WTC11 (cell line): ENCODE data around the gene NPLOC4. TPM values are rescaled to one million over a fixed set of nuclear protein-coding genes. Genes with fewer than 3 reads are reported as not detected.

Experiments used
- ATAC-seq: fragments of 200-7000 bp; cut with Tn5 transposase; 2 replicates; pipeline ENCODE4 v1.10.0; 2021; ENCODE audit warnings: mild to moderate bottlenecking, moderate library complexity
- CTCF ChIA-PET: fragments of 300-600 bp; sonication (Branson Sonifier 250); formaldehyde crosslinking; loops from one replicate; lab custom pipeline; 2021; ENCODE audit warnings: antibody characterized with exemption; lab: Charles Lee
- POLR2A ChIA-PET: fragments of 350-600 bp; sonication (Branson Sonifier 250); formaldehyde crosslinking; loops from one replicate; lab custom pipeline; 2021; ENCODE audit warnings: antibody characterized with exemption; lab: Charles Lee
- DNase-seq: peaks from one replicate; pipeline ENCODE4 v3.0.0; 2021; ENCODE audit warnings: low spot score
- H3K27ac Mint-ChIP-seq: 2 replicates; pipeline ENCODE4 v1.8.0; 2021; ENCODE audit warnings: mixed read lengths
- H3K27me3 Mint-ChIP-seq: 2 replicates; pipeline ENCODE4 v1.8.0; 2021; ENCODE audit warnings: low read depth, mild to moderate bottlenecking, moderate library complexity, mixed read lengths
- H3K36me3 Mint-ChIP-seq: 2 replicates; pipeline ENCODE4 v1.8.0; 2021; ENCODE audit warnings: mixed read lengths
- H3K4me1 Mint-ChIP-seq: 2 replicates; pipeline ENCODE4 v1.8.0; 2022; ENCODE audit warnings: mixed read lengths
- H3K4me3 Mint-ChIP-seq: 2 replicates; pipeline ENCODE4 v1.8.0; 2021; ENCODE audit warnings: mild to moderate bottlenecking, moderate library complexity, mixed read lengths
- H3K9me3 Mint-ChIP-seq: 2 replicates; pipeline ENCODE4 v1.8.0; 2021; ENCODE audit warnings: mixed read lengths
- CREM ChIP-seq: sonication (generic); formaldehyde crosslinking; IDR thresholded peaks from 2 replicates; pipeline ENCODE4 v1.8.1; 2022; ENCODE audit warnings: mild to moderate bottlenecking, missing genetic modification reagents, moderate library complexity
- E2F1 ChIP-seq: sonication (generic); formaldehyde crosslinking; IDR thresholded peaks from 2 replicates; pipeline ENCODE4 v1.8.0; 2022; ENCODE audit warnings: mild to moderate bottlenecking, missing genetic modification reagents
- ESRRA ChIP-seq: sonication (generic); formaldehyde crosslinking; IDR thresholded peaks from 2 replicates; pipeline ENCODE4 v1.8.1; 2022; ENCODE audit warnings: mild to moderate bottlenecking, missing genetic modification reagents, borderline replicate concordance
- ETV6 ChIP-seq: sonication (generic); formaldehyde crosslinking; IDR thresholded peaks from 2 replicates; pipeline ENCODE4 v1.8.1; 2022; ENCODE audit warnings: mild to moderate bottlenecking, missing genetic modification reagents
- FOXP1 ChIP-seq: sonication (generic); formaldehyde crosslinking; IDR thresholded peaks from 2 replicates; pipeline ENCODE4 v1.8.0; 2022; ENCODE audit warnings: missing genetic modification reagents, mild to moderate bottlenecking, moderate library complexity, borderline replicate concordance
- MAX ChIP-seq: sonication (generic); formaldehyde crosslinking; IDR thresholded peaks from 2 replicates; pipeline ENCODE4 v1.8.0; 2022; ENCODE audit warnings: mild to moderate bottlenecking, missing genetic modification reagents
- PREB ChIP-seq: sonication (generic); formaldehyde crosslinking; IDR thresholded peaks from 2 replicates; pipeline ENCODE4 v1.8.1; 2022; ENCODE audit warnings: mild to moderate bottlenecking, missing genetic modification reagents, moderate library complexity, borderline replicate concordance
- RORB ChIP-seq: fragments of 250-450 bp; sonication (Bioruptor Pico); IDR thresholded peaks from 2 replicates; pipeline ENCODE4 v1.9.0; 2021; ENCODE audit warnings: mild to moderate bottlenecking
- TP53 ChIP-seq: sonication (generic); formaldehyde crosslinking; IDR thresholded peaks from 2 replicates; pipeline ENCODE4 v1.8.1; 2023; ENCODE audit warnings: mild to moderate bottlenecking, missing genetic modification reagents
- ZNF121 ChIP-seq: sonication (generic); formaldehyde crosslinking; IDR thresholded peaks from 2 replicates; pipeline ENCODE4 v1.8.0; 2023; ENCODE audit warnings: missing genetic modification reagents
- total RNA-seq: library from RNA; stranded (reverse); gene quantifications from 3 replicates; pipeline ENCODE4 v1.2.3, GENCODE V29; 2021
- TF ChIP-seq, protein P1 (sequence below): sonication (generic); formaldehyde crosslinking; IDR thresholded peaks from 2 replicates; pipeline ENCODE4 v1.8.1; 2023; ENCODE audit warnings: mild to moderate bottlenecking, moderate library complexity, missing genetic modification reagents
- TF ChIP-seq, protein P2 (sequence below): sonication (generic); formaldehyde crosslinking; IDR thresholded peaks from 2 replicates; pipeline ENCODE4 v1.8.1; 2022; ENCODE audit warnings: mild to moderate bottlenecking, moderate library complexity, missing genetic modification reagents
- TF ChIP-seq, protein P3 (sequence below): sonication (generic); formaldehyde crosslinking; IDR thresholded peaks from 2 replicates; pipeline ENCODE4 v1.8.0; 2022; ENCODE audit warnings: missing genetic modification reagents

NPLOC4 gene
- total RNA-seq, 1 experiment from 2014 or later = 83.5 TPM

DNA sequence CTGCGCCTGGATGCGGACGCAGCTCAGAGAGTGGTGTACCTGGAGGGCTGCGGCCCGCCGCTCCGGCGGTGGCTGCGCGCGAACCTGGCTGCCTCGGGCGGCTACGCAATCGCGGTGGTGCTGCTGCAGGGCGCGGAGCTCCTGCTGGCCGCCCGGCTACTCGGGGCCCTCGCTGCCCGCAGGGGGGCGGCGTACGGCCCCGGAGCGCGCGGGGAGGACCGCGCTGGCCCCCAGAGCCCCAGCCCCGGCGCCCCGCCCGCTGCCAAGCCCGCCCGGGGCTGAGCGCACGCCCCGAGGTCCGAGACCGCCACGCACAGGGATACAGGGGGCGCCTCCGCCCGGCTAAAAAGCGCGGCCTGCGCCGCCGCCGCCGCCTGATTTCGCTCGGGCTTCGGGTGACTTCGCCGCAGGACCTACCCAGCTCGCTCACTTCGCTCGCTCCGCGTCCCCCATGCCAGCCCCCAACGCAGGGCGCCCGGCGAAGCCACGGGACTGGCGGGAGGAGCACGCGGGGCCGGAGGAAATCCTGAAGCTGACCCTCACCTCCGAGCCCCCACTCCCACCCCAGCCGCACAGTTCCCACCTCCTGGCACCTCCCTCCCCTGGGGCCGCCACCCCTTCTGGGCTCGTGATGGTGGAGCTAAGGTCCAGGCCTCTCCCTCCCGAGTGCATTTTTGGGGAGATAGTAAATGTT, 11.2 kb upstream of the NPLOC4 start:
- peak; percentile 61 for DNase-seq
- CTCF ChIA-PET = interaction anchor here (1.4 to 2.0 kb wide), 2 partner anchors 20 to 63 kb away, joined by 3 to 5 read pairs; no protein-coding TSS in a partner anchor
- H3K9me3 Mint-ChIP-seq = no peaks in the 10 kb centered on the region
- H3K4me1 Mint-ChIP-seq = peaks cover 18% of the 10 kb centered on the region
- TF ChIP-seq, protein P1, sequence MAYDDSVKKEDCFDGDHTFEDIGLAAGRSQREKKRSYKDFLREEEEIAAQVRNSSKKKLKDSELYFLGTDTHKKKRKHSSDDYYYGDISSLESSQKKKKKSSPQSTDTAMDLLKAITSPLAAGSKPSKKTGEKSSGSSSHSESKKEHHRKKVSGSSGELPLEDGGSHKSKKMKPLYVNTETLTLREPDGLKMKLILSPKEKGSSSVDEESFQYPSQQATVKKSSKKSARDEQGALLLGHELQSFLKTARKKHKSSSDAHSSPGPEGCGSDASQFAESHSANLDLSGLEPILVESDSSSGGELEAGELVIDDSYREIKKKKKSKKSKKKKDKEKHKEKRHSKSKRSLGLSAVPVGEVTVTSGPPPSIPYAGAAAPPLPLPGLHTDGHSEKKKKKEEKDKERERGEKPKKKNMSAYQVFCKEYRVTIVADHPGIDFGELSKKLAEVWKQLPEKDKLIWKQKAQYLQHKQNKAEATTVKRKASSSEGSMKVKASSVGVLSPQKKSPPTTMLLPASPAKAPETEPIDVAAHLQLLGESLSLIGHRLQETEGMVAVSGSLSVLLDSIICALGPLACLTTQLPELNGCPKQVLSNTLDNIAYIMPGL (CRISPR knock-in tag) = peak; percentile 16; the same call in 1 of the 2 replicates
- TF ChIP-seq TP53 = peak; percentile 61
- TF ChIP-seq E2F1 (CRISPR knock-in tag) = 0 out of 2 replicates have a peak, but pooled peaks have one; percentile 24
- TF ChIP-seq PREB (CRISPR knock-in tag) = no peak
- TF ChIP-seq ESRRA = 0 out of 2 replicates have a peak, but pooled peaks have one; percentile 4
- TF ChIP-seq, protein P2, sequence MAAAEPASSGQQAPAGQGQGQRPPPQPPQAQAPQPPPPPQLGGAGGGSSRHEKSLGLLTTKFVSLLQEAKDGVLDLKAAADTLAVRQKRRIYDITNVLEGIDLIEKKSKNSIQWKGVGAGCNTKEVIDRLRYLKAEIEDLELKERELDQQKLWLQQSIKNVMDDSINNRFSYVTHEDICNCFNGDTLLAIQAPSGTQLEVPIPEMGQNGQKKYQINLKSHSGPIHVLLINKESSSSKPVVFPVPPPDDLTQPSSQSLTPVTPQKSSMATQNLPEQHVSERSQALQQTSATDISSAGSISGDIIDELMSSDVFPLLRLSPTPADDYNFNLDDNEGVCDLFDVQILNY (CRISPR knock-in tag) = peak; percentile 61; the same call in 1 of the 2 replicates
- 0 out of 2 replicates have a peak, but pooled peaks have one; percentile 22 for TF ChIP-seq FOXP1 (CRISPR knock-in tag)
- TF ChIP-seq CREM (CRISPR knock-in tag) = no peak
- ATAC-seq = peak; percentile 68
- H3K27ac Mint-ChIP-seq = no peak overlapping the region
- peaks cover 42% of the 10 kb centered on the region for H3K27me3 Mint-ChIP-seq
- H3K4me3 Mint-ChIP-seq = peak overlapping the region; percentile 61
- POLR2A ChIA-PET = interaction anchor here (1.4 kb wide), 1 partner anchor 11 kb away, joined by 4 read pairs; the partner anchor contains the start of genes NPLOC4 and TSPAN10
- no peaks in the 10 kb centered on the region for H3K36me3 Mint-ChIP-seq

DNA sequence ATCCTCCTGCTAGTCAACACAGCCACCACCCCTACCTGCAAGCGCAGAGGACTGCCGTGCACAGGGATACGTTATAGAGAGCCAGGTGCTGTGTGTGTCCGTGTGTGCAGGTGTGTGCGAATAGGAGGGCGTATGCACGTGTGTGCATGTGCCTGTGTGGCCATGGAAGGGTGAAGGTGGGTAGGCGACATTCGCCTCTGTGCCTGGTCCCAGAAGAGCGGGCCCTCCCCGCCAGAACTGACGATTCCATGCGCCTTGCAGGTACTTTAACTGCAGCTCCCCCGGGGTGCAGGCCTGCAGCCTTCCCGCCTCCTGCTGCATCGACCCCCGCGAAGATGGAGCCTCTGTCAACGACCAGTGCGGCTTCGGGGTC, 10.7 kb upstream of the NPLOC4 start:
- CTCF ChIA-PET = interaction anchor here (1.4 to 2.0 kb wide), 2 partner anchors 20 to 64 kb away, joined by 3 to 5 read pairs; no protein-coding TSS in a partner anchor
- H3K36me3 Mint-ChIP-seq = no peaks in the 10 kb centered on the region
- H3K9me3 Mint-ChIP-seq = no peaks in the 10 kb centered on the region
- H3K27ac Mint-ChIP-seq = no peak overlapping the region
- H3K4me3 Mint-ChIP-seq = peak overlapping the region; percentile 55
- ATAC-seq = peak; percentile 6
- no peak for DNase-seq
- H3K27me3 Mint-ChIP-seq = peaks cover 42% of the 10 kb centered on the region
- POLR2A ChIA-PET = interaction anchor here (1.4 kb wide), 1 partner anchor 11 kb away, joined by 4 read pairs; the partner anchor contains the start of genes NPLOC4 and TSPAN10
- peaks cover 16% of the 10 kb centered on the region for H3K4me1 Mint-ChIP-seq
- TF ChIP-seq FOXP1 (CRISPR knock-in tag) (peak; percentile 50; the same call in 1 of the 2 replicates), ZNF121 (CRISPR knock-in tag) (0 out of 2 replicates have a peak, but pooled peaks have one; percentile 3), MAX (CRISPR knock-in tag) (peak; percentile 61; the same call in 1 of the 2 replicates), ETV6 (0 out of 2 replicates have a peak, but pooled peaks have one; percentile 52), RORB (no peak), CREM (CRISPR knock-in tag) (no peak)
- TF ChIP-seq, protein P3, sequence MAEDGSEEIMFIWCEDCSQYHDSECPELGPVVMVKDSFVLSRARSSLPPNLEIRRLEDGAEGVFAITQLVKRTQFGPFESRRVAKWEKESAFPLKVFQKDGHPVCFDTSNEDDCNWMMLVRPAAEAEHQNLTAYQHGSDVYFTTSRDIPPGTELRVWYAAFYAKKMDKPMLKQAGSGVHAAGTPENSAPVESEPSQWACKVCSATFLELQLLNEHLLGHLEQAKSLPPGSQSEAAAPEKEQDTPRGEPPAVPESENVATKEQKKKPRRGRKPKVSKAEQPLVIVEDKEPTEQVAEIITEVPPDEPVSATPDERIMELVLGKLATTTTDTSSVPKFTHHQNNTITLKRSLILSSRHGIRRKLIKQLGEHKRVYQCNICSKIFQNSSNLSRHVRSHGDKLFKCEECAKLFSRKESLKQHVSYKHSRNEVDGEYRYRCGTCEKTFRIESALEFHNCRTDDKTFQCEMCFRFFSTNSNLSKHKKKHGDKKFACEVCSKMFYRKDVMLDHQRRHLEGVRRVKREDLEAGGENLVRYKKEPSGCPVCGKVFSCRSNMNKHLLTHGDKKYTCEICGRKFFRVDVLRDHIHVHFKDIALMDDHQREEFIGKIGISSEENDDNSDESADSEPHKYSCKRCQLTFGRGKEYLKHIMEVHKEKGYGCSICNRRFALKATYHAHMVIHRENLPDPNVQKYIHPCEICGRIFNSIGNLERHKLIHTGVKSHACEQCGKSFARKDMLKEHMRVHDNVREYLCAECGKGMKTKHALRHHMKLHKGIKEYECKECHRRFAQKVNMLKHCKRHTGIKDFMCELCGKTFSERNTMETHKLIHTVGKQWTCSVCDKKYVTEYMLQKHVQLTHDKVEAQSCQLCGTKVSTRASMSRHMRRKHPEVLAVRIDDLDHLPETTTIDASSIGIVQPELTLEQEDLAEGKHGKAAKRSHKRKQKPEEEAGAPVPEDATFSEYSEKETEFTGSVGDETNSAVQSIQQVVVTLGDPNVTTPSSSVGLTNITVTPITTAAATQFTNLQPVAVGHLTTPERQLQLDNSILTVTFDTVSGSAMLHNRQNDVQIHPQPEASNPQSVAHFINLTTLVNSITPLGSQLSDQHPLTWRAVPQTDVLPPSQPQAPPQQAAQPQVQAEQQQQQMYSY (CRISPR knock-in tag) = 0 out of 2 replicates have a peak, but pooled peaks have one; percentile 27
